SK-N-SH (cell line): ENCODE results near the gene UPF3A. TPM values are rescaled to one million over a fixed set of nuclear protein-coding genes. Genes with fewer than 3 reads are reported as not detected.

Source experiments
- CTCF ChIA-PET: fragments of 300-600, 350-600 bp; formaldehyde crosslinking; extraction: SDS; loops from one replicate; lab custom pipeline; 2021; lab: Yijun Ruan, JAX
- POLR2A ChIA-PET: fragments of 350-600 bp; sonication (Branson Sonifier 250); formaldehyde crosslinking; extraction: SDS; loops from one replicate; lab custom pipeline; 2020; ENCODE audit warnings: antibody characterized with exemption, inconsistent platforms; lab: Yijun Ruan, JAX
- DNase-seq: peaks from one replicate; pipeline ENCODE4 v3.0.0; 2012
- H2AFZ ChIP-seq: fragments of 200-600 bp; sonication (generic); 2 replicates; pipeline ENCODE4 v1.8.1; 2016; ENCODE audit warnings: antibody characterized with exemption, mild to moderate bottlenecking, low read depth
- H3F3A ChIP-seq: fragments of 200-600 bp; sonication (generic); replicated peaks from 2 replicates; pipeline ENCODE3; 2016; ENCODE audit warnings: antibody characterized with exemption, mild to moderate bottlenecking; ENCODE audit not compliant: insufficient read depth
- H3K27ac ChIP-seq, 2 experiments: fragments of 200-500 bp in 1 of 2; fragments of 200-600 bp in 1 of 2; sonication (Bioruptor generic) in 1 of 2; sonication (generic), shearing (Covaris generic) in 1 of 2; 2 replicates each; pipeline versions ENCODE4 v1.5.1 to v1.6.1; 2014 to 2016; ENCODE audit warnings: low read depth in 2 of 2, inconsistent platforms in 1 of 2, low read length in 1 of 2, mild to moderate bottlenecking in 1 of 2, mixed read lengths in 1 of 2
- H3K27me3 ChIP-seq: fragments of 200-600 bp; sonication (generic), shearing (Covaris generic); 2 replicates; pipeline ENCODE4 v1.6.1; 2016; ENCODE audit warnings: mixed run types; ENCODE audit not compliant: insufficient read depth
- H3K36me3 ChIP-seq, 2 experiments: fragments of 200-500 bp in 1 of 2; fragments of 200-600 bp in 1 of 2; sonication (Bioruptor generic) in 1 of 2; sonication (generic) in 1 of 2; replicated peaks in 1 of 2; 2 replicates each; pipeline versions ENCODE3 to v1.5.1; 2014 to 2016; ENCODE audit warnings: low read length in 1 of 2, mild to moderate bottlenecking in 1 of 2; ENCODE audit not compliant: insufficient read depth in 2 of 2, control insufficient read depth in 1 of 2
- H3K4me1 ChIP-seq, 2 experiments: fragments of 200-500 bp in 1 of 2; fragments of 200-600 bp in 1 of 2; sonication (Bioruptor generic) in 1 of 2; sonication (generic), shearing (Covaris generic) in 1 of 2; 2 replicates each; pipeline versions ENCODE4 v1.5.1 to v1.6.1; 2014 to 2016; ENCODE audit warnings: low read depth in 1 of 2, low read length in 1 of 2, mixed run types in 1 of 2; ENCODE audit not compliant: insufficient read depth in 2 of 2, control insufficient read depth in 1 of 2
- H3K4me2 ChIP-seq: fragments of 200-600 bp; sonication (generic), shearing (Covaris generic); 2 replicates; pipeline ENCODE4 v1.6.1; 2017; ENCODE audit warnings: mixed run types
- H3K4me3 ChIP-seq, 2 experiments: fragments of 200-500 bp in 1 of 2; fragments of 200-600 bp in 1 of 2; sonication (Bioruptor generic) in 1 of 2; sonication (generic), shearing (Covaris generic) in 1 of 2; 2 replicates each; pipeline versions ENCODE4 v1.5.1 to v1.8.1; 2014 to 2016; ENCODE audit warnings: low read depth in 2 of 2, inconsistent platforms in 1 of 2, low read length in 1 of 2, mild to moderate bottlenecking in 1 of 2, mixed read lengths in 1 of 2, moderate library complexity in 1 of 2
- H3K79me2 ChIP-seq: fragments of 200-600 bp; sonication (generic); 2 replicates; pipeline ENCODE4 v1.8.1; 2017; ENCODE audit warnings: mild to moderate bottlenecking; ENCODE audit not compliant: insufficient read depth
- H3K9ac ChIP-seq: fragments of 200-600 bp; sonication (generic); 2 replicates; pipeline ENCODE4 v1.6.1; 2017; ENCODE audit warnings: mixed run types
- H3K9me2 ChIP-seq: fragments of 200-600 bp; sonication (generic); 2 replicates; pipeline ENCODE4 v1.6.1; 2017; ENCODE audit warnings: mixed run types
- H3K9me3 ChIP-seq: fragments of 200-600 bp; sonication (generic); 2 replicates; pipeline ENCODE4 v1.6.1; 2017; ENCODE audit warnings: mixed run types, mild to moderate bottlenecking, moderate library complexity
- H4K20me1 ChIP-seq: fragments of 200-600 bp; sonication (generic); 2 replicates; pipeline ENCODE4 v1.6.1; 2017; ENCODE audit warnings: mild to moderate bottlenecking, mixed run types; ENCODE audit not compliant: insufficient read depth
- CHD2 ChIP-seq: fragments of 150-350 bp; IDR thresholded peaks from 2 replicates; pipeline ENCODE4 v1.6.1; 2018; ENCODE audit warnings: low read length; ENCODE audit not compliant: partially characterized antibody
- FOSL2 ChIP-seq: IDR thresholded peaks from 2 replicates; pipeline ENCODE4 v1.4.0; 2012; ENCODE audit warnings: low read depth, mild to moderate bottlenecking, moderate library complexity, borderline replicate concordance
- FOXM1 ChIP-seq: IDR thresholded peaks from 2 replicates; pipeline ENCODE4 v1.4.0; 2012; ENCODE audit warnings: low read depth, mild to moderate bottlenecking
- GABPA ChIP-seq: IDR thresholded peaks from 2 replicates; pipeline ENCODE4 v1.4.0; 2012; ENCODE audit warnings: low read depth, mild to moderate bottlenecking
- GATA2 ChIP-seq: sonication (generic); formaldehyde crosslinking; IDR thresholded peaks from 2 replicates; pipeline ENCODE4 v1.5.0; 2020; ENCODE audit warnings: mild to moderate bottlenecking, missing genetic modification reagents
- MEF2A ChIP-seq: IDR thresholded peaks from 2 replicates; pipeline ENCODE4 v1.4.0; 2012; ENCODE audit warnings: low read depth, borderline replicate concordance
- MXI1 ChIP-seq: IDR thresholded peaks from 2 replicates; pipeline ENCODE4 v1.6.1; 2012; ENCODE audit warnings: mild to moderate bottlenecking, low read depth, low read length, improper control_type of control experiment
- NRF1 ChIP-seq: IDR thresholded peaks from 2 replicates; pipeline ENCODE4 v1.6.1; 2012; ENCODE audit warnings: low read depth, mild to moderate bottlenecking, low read length
- RAD21 ChIP-seq: IDR thresholded peaks from 2 replicates; pipeline ENCODE4 v1.6.1; 2012; ENCODE audit warnings: mild to moderate bottlenecking, low read length
- TAF1 ChIP-seq: IDR thresholded peaks from 2 replicates; pipeline ENCODE4 v1.6.1; 2012; ENCODE audit warnings: low read depth, mild to moderate bottlenecking, low read length, moderate library complexity, borderline replicate concordance
- TCF12 ChIP-seq: IDR thresholded peaks from 2 replicates; pipeline ENCODE4 v1.4.0; 2012
- TEAD4 ChIP-seq: IDR thresholded peaks from 2 replicates; pipeline ENCODE4 v1.4.0; 2012; ENCODE audit warnings: mild to moderate bottlenecking, borderline replicate concordance; ENCODE audit not compliant: insufficient read depth
- WGBS: methylation state at CpG from one replicate; pipeline ENCODE4 v1.1.6; 2017; ENCODE audit warnings: low lambda C conversion rate; 5-methylcytosine and 5-hydroxymethylcytosine counted together
- polyA plus RNA-seq, 3 experiments: library from polyadenylated mRNA; depleted of rRNA; stranded (reverse); fragments of >200 nt; gene quantifications; 2 replicates each; pipeline ENCODE4 v1.2.3, GENCODE V29; 2012
- TF ChIP-seq, protein P1 (sequence below): IDR thresholded peaks from 2 replicates; pipeline ENCODE4 v1.4.0; 2012; ENCODE audit warnings: low read depth, borderline replicate concordance
- TF ChIP-seq, protein P2 (sequence below): IDR thresholded peaks from 2 replicates; pipeline ENCODE4; 2012
- TF ChIP-seq, protein P3 (sequence below): IDR thresholded peaks from 2 replicates; pipeline ENCODE4 v1.4.0; 2012; ENCODE audit warnings: low read depth, borderline replicate concordance
- TF ChIP-seq, protein P4 (sequence below): fragments of 200-600 bp; sonication (generic); IDR thresholded peaks from 2 replicates; pipeline ENCODE4 v1.6.1; 2017; ENCODE audit warnings: antibody characterized with exemption, mild to moderate bottlenecking, moderate library complexity
- TF ChIP-seq, protein P5 (sequence below): fragments of 150-350 bp; IDR thresholded peaks from 2 replicates; pipeline ENCODE4 v1.6.1; 2016; ENCODE audit warnings: mild to moderate bottlenecking, low read depth, low read length

Gene UPF3A
- polyA plus RNA-seq, 1 of the 3 experiments (the other 2 are of a cell fraction) = 63.2 TPM

DNA sequence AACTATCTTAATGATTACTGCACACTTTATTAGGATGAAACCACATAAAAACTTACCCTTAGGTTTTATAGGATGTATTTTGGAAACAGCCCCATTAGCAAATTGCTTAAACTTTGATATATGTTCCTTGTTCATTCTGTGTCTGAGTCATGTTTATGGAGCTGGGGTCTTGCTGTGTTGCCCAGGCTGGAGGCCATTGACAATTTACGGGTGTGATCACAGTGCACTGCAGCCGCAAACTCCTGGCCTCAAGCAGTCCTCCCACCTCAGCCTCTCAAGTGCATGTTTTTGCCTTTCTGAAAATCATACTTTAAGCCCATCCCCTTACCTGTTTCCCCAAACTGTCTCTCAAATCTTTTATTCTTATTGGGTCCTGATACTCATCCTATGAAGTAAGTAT is 27.7 kb downstream of the UPF3A start:
- TF ChIP-seq FOXM1 (no peak), CHD2 (no peak), TAF1 (no peak), FOSL2 (no peak), GABPA (no peak), TEAD4 (no peak), GATA2 (CRISPR knock-in tag) (no peak), TCF12 (no peak), MEF2A (no peak), NRF1 (no peak), RAD21 (no peak), MXI1 (no peak)
- TF ChIP-seq, protein P1, sequence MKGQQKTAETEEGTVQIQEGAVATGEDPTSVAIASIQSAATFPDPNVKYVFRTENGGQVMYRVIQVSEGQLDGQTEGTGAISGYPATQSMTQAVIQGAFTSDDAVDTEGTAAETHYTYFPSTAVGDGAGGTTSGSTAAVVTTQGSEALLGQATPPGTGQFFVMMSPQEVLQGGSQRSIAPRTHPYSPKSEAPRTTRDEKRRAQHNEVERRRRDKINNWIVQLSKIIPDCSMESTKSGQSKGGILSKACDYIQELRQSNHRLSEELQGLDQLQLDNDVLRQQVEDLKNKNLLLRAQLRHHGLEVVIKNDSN = no peak
- TF ChIP-seq, protein P2, sequence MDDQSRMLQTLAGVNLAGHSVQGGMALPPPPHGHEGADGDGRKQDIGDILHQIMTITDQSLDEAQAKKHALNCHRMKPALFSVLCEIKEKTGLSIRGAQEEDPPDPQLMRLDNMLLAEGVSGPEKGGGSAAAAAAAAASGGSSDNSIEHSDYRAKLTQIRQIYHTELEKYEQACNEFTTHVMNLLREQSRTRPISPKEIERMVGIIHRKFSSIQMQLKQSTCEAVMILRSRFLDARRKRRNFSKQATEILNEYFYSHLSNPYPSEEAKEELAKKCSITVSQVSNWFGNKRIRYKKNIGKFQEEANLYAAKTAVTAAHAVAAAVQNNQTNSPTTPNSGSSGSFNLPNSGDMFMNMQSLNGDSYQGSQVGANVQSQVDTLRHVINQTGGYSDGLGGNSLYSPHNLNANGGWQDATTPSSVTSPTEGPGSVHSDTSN = no peak
- TF ChIP-seq, protein P3, sequence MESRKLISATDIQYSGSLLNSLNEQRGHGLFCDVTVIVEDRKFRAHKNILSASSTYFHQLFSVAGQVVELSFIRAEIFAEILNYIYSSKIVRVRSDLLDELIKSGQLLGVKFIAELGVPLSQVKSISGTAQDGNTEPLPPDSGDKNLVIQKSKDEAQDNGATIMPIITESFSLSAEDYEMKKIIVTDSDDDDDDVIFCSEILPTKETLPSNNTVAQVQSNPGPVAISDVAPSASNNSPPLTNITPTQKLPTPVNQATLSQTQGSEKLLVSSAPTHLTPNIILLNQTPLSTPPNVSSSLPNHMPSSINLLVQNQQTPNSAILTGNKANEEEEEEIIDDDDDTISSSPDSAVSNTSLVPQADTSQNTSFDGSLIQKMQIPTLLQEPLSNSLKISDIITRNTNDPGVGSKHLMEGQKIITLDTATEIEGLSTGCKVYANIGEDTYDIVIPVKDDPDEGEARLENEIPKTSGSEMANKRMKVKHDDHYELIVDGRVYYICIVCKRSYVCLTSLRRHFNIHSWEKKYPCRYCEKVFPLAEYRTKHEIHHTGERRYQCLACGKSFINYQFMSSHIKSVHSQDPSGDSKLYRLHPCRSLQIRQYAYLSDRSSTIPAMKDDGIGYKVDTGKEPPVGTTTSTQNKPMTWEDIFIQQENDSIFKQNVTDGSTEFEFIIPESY = no peak
- TF ChIP-seq, protein P4, sequence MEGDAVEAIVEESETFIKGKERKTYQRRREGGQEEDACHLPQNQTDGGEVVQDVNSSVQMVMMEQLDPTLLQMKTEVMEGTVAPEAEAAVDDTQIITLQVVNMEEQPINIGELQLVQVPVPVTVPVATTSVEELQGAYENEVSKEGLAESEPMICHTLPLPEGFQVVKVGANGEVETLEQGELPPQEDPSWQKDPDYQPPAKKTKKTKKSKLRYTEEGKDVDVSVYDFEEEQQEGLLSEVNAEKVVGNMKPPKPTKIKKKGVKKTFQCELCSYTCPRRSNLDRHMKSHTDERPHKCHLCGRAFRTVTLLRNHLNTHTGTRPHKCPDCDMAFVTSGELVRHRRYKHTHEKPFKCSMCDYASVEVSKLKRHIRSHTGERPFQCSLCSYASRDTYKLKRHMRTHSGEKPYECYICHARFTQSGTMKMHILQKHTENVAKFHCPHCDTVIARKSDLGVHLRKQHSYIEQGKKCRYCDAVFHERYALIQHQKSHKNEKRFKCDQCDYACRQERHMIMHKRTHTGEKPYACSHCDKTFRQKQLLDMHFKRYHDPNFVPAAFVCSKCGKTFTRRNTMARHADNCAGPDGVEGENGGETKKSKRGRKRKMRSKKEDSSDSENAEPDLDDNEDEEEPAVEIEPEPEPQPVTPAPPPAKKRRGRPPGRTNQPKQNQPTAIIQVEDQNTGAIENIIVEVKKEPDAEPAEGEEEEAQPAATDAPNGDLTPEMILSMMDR = no peak
- TF ChIP-seq, protein P5, sequence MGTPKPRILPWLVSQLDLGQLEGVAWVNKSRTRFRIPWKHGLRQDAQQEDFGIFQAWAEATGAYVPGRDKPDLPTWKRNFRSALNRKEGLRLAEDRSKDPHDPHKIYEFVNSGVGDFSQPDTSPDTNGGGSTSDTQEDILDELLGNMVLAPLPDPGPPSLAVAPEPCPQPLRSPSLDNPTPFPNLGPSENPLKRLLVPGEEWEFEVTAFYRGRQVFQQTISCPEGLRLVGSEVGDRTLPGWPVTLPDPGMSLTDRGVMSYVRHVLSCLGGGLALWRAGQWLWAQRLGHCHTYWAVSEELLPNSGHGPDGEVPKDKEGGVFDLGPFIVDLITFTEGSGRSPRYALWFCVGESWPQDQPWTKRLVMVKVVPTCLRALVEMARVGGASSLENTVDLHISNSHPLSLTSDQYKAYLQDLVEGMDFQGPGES = no peak
- Histone ChIP-seq H3K9me3 (no peaks in the 10 kb centered on the region), H3K27ac (no peak overlapping the region), H3K9me2 (no peaks in the 10 kb centered on the region), H3K4me3 (no peak overlapping the region), H3K4me2 (no peak overlapping the region), H3K27me3 (no peaks in the 10 kb centered on the region), H3K4me1 (peaks cover 10 to 13% of the 10 kb centered on the region in 2 experiments; a peak in 3 of 4 replicates), H2AFZ (no peak overlapping the region), H3K79me2 (no peaks in the 10 kb centered on the region), H3F3A (peaks cover 22% of the 10 kb centered on the region), H3K9ac (no peak overlapping the region), H4K20me1 (no peaks in the 10 kb centered on the region), H3K36me3 (peaks cover 18 to 26% of the 10 kb centered on the region in 2 experiments)
- DNase-seq = no peak
- ChIA-PET CTCF (no interaction called here), POLR2A (no interaction called here)
- WGBS = 100% methylated on average over 2 of the region's 2 CpGs
